ENCODE results near the gene FHAD1.
"Not testable (repeated sequence)": the region's sequence is repeated elsewhere in the genome, so short reads cannot be mapped to it uniquely, and the experiment has no call there.

The FHAD1 gene

GRCh38 chr1:15297975-15298374 lies 51.0 kb downstream of the FHAD1 start:
- not testable (repeated sequence) for H3K4me1 ChIP-seq (ENCODE audit: insufficient read depth, low read length); H3K27ac ChIP-seq (ENCODE audit: low read depth, low read length); H3K9ac ChIP-seq (ENCODE audit: low read depth, low read length); H3K27me3 ChIP-seq (ENCODE audit: insufficient read depth, low read length); H3K36me3 ChIP-seq (ENCODE audit: insufficient read depth, low read length); H3K4me3 ChIP-seq (ENCODE audit: low read length); H3K9me3 ChIP-seq (ENCODE audit: insufficient read depth, low read depth, low read length)
- 94% methylated on average over 3 of the region's 4 CpGs for WGBS

- Histone ChIP-seq H3K27me3 (ENCODE audit: insufficient read depth, low read length) (no peaks in the 10 kb centered on the region), H3K4me3 (ENCODE audit: low read length) (no peak overlapping the region), H3K36me3 (ENCODE audit: insufficient read depth, low read length) (no peaks in the 10 kb centered on the region), H3K4me1 (ENCODE audit: insufficient read depth, low read length) (no peaks in the 10 kb centered on the region), H3K9me3 (ENCODE audit: insufficient read depth, low read depth, low read length) (no peaks in the 10 kb centered on the region), H3K9ac (ENCODE audit: low read depth, low read length) (no peak overlapping the region), H3K27ac (ENCODE audit: low read depth, low read length) (no peak overlapping the region)
- WGBS = 67% methylated on average over 1 of the region's 1 CpG
These were observed 52.2 kb downstream of the FHAD1 start for GRCh38 chr1:15299179-15299578.

GRCh38 chr1:15299806-15300205 lies 52.8 kb downstream of the FHAD1 start:
- Histone ChIP-seq H3K4me3 (ENCODE audit: low read length) (no peak overlapping the region), H3K27ac (ENCODE audit: low read depth, low read length) (no peak overlapping the region), H3K9me3 (ENCODE audit: insufficient read depth, low read depth, low read length) (no peaks in the 10 kb centered on the region), H3K36me3 (ENCODE audit: insufficient read depth, low read length) (no peaks in the 10 kb centered on the region), H3K27me3 (ENCODE audit: insufficient read depth, low read length) (no peaks in the 10 kb centered on the region), H3K9ac (ENCODE audit: low read depth, low read length) (no peak overlapping the region), H3K4me1 (ENCODE audit: insufficient read depth, low read length) (no peaks in the 10 kb centered on the region)
- WGBS = 89% methylated on average over 4 of the region's 4 CpGs

- Histone ChIP-seq H3K36me3 (ENCODE audit: insufficient read depth, low read length) (no peaks in the 10 kb centered on the region), H3K4me1 (ENCODE audit: insufficient read depth, low read length) (no peaks in the 10 kb centered on the region), H3K9me3 (ENCODE audit: insufficient read depth, low read depth, low read length) (no peaks in the 10 kb centered on the region), H3K4me3 (ENCODE audit: low read length) (no peak overlapping the region), H3K27ac (ENCODE audit: low read depth, low read length) (no peak overlapping the region), H3K9ac (ENCODE audit: low read depth, low read length) (no peak overlapping the region), H3K27me3 (ENCODE audit: insufficient read depth, low read length) (no peaks in the 10 kb centered on the region)
- 86% methylated on average over 6 of the region's 6 CpGs for WGBS
These were observed 56.9 kb downstream of the FHAD1 start for GRCh38 chr1:15303935-15304334.

GRCh38 chr1:15304708-15305467 lies 57.9 kb downstream of the FHAD1 start:
- Histone ChIP-seq H3K9ac (ENCODE audit: low read depth, low read length) (no peak overlapping the region), H3K4me3 (ENCODE audit: low read length) (no peak overlapping the region), H3K36me3 (ENCODE audit: insufficient read depth, low read length) (no peaks in the 10 kb centered on the region), H3K9me3 (ENCODE audit: insufficient read depth, low read depth, low read length) (no peaks in the 10 kb centered on the region), H3K27me3 (ENCODE audit: insufficient read depth, low read length) (no peaks in the 10 kb centered on the region), H3K27ac (ENCODE audit: low read depth, low read length) (no peak overlapping the region), H3K4me1 (ENCODE audit: insufficient read depth, low read length) (no peaks in the 10 kb centered on the region)
- WGBS = 39% methylated on average over 15 of the region's 15 CpGs

GRCh38 chr1:15305468-15305770 lies 58.4 kb downstream of the FHAD1 start:
- H3K36me3 ChIP-seq (ENCODE audit: insufficient read depth, low read length) = no peaks in the 10 kb centered on the region
- 99% methylated on average over 7 of the region's 7 CpGs for WGBS
- no peaks in the 10 kb centered on the region for H3K4me1 ChIP-seq (ENCODE audit: insufficient read depth, low read length)
- no peaks in the 10 kb centered on the region for H3K27me3 ChIP-seq (ENCODE audit: insufficient read depth, low read length)
- no peak overlapping the region for H3K4me3 ChIP-seq (ENCODE audit: low read length)
- no peaks in the 10 kb centered on the region for H3K9me3 ChIP-seq (ENCODE audit: insufficient read depth, low read depth, low read length)
- no peak overlapping the region for H3K9ac ChIP-seq (ENCODE audit: low read depth, low read length)
- H3K27ac ChIP-seq (ENCODE audit: low read depth, low read length) = no peak overlapping the region

GRCh38 chr1:15306352-15306751 lies 59.3 kb downstream of the FHAD1 start:
- H3K27me3 ChIP-seq (ENCODE audit: insufficient read depth, low read length); H3K9me3 ChIP-seq (ENCODE audit: insufficient read depth, low read depth, low read length); H3K27ac ChIP-seq (ENCODE audit: low read depth, low read length); H3K36me3 ChIP-seq (ENCODE audit: insufficient read depth, low read length); H3K9ac ChIP-seq (ENCODE audit: low read depth, low read length); H3K4me1 ChIP-seq (ENCODE audit: insufficient read depth, low read length); H3K4me3 ChIP-seq (ENCODE audit: low read length): not testable (repeated sequence)
- WGBS = 46% methylated on average over 1 of the region's 1 CpG

- no peaks in the 10 kb centered on the region for H3K9me3 ChIP-seq (ENCODE audit: insufficient read depth, low read depth, low read length)
- H3K4me3 ChIP-seq (ENCODE audit: low read length) = no peak overlapping the region
- no peak overlapping the region for H3K27ac ChIP-seq (ENCODE audit: low read depth, low read length)
- H3K4me1 ChIP-seq (ENCODE audit: insufficient read depth, low read length) = no peaks in the 10 kb centered on the region
- no peaks in the 10 kb centered on the region for H3K27me3 ChIP-seq (ENCODE audit: insufficient read depth, low read length)
- H3K9ac ChIP-seq (ENCODE audit: low read depth, low read length) = no peak overlapping the region
- WGBS = 86% methylated on average over 1 of the region's 1 CpG
- no peaks in the 10 kb centered on the region for H3K36me3 ChIP-seq (ENCODE audit: insufficient read depth, low read length)
These were observed 61.1 kb downstream of the FHAD1 start for GRCh38 chr1:15308135-15308534.

GRCh38 chr1:15308621-15309027 lies 61.6 kb downstream of the FHAD1 start:
- WGBS = 94% methylated on average over 6 of the region's 6 CpGs

GRCh38 chr1:15309687-15310086 lies 62.7 kb downstream of the FHAD1 start:
- Histone ChIP-seq H3K4me3 (ENCODE audit: low read length) (no peak overlapping the region), H3K27me3 (ENCODE audit: insufficient read depth, low read length) (no peaks in the 10 kb centered on the region), H3K4me1 (ENCODE audit: insufficient read depth, low read length) (no peaks in the 10 kb centered on the region), H3K9ac (ENCODE audit: low read depth, low read length) (no peak overlapping the region), H3K27ac (ENCODE audit: low read depth, low read length) (no peak overlapping the region), H3K36me3 (ENCODE audit: insufficient read depth, low read length) (no peaks in the 10 kb centered on the region), H3K9me3 (ENCODE audit: insufficient read depth, low read depth, low read length) (no peaks in the 10 kb centered on the region)
- 90% methylated on average over 10 of the region's 10 CpGs for WGBS

More at GRCh38 chr1:15308621-15309027, 61.6 kb downstream of the FHAD1 start:
- H3K9ac ChIP-seq (ENCODE audit: low read depth, low read length) = no peak overlapping the region
- H3K4me1 ChIP-seq (ENCODE audit: insufficient read depth, low read length) = no peaks in the 10 kb centered on the region
- H3K27ac ChIP-seq (ENCODE audit: low read depth, low read length) = no peak overlapping the region
- no peaks in the 10 kb centered on the region for H3K9me3 ChIP-seq (ENCODE audit: insufficient read depth, low read depth, low read length)
- H3K27me3 ChIP-seq (ENCODE audit: insufficient read depth, low read length) = no peaks in the 10 kb centered on the region
- no peak overlapping the region for H3K4me3 ChIP-seq (ENCODE audit: low read length)
- H3K36me3 ChIP-seq (ENCODE audit: insufficient read depth, low read length) = no peaks in the 10 kb centered on the region

GRCh38 chr1:15310544-15310943 lies 63.5 kb downstream of the FHAD1 start:
- Histone ChIP-seq H3K9ac (ENCODE audit: low read depth, low read length) (no peak overlapping the region), H3K27ac (ENCODE audit: low read depth, low read length) (no peak overlapping the region), H3K4me3 (ENCODE audit: low read length) (no peak overlapping the region), H3K27me3 (ENCODE audit: insufficient read depth, low read length) (no peaks in the 10 kb centered on the region), H3K4me1 (ENCODE audit: insufficient read depth, low read length) (no peaks in the 10 kb centered on the region), H3K36me3 (ENCODE audit: insufficient read depth, low read length) (no peaks in the 10 kb centered on the region), H3K9me3 (ENCODE audit: insufficient read depth, low read depth, low read length) (no peaks in the 10 kb centered on the region)
- WGBS = 89% methylated on average over 7 of the region's 7 CpGs
